HG03280 (cell line): ENCODE data around the gene CLASRP.
A peak's percentile ranks its signal among the peaks of the same experiment; 100 is the strongest.
"Not testable (repeated sequence)": the region's sequence is repeated elsewhere in the genome, so short reads cannot be mapped to it uniquely, and the experiment has no call there.

Source experiments
- ATAC-seq: cut with Tn5 transposase; IDR thresholded peaks from one replicate; pipeline ENCODE4 v1.9.1; 2021; ENCODE audit warnings: mild to moderate bottlenecking, moderate library complexity; ENCODE audit not compliant: unreplicated experiment

CLASRP gene

DNA sequence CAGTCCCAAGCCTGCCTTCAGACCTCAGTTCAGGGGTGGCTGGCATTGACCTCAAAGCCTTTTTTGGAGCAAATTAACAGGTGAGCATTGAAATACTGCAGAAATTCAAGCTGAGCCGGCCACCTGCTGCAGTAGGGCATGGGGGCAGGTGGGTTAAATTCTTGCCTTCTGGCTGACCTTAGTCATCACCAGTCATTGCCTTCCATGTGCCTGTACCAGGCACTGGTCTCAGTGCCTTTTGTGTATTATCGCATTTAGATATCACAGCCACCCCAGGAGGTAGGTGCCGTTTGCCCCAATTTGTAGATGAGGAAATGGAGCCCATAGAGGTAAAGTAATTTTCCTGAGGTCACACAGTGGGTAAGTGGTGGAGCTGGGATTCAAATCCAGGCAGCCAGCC, 61.4 kb downstream of the CLASRP start:
- no peak for ATAC-seq

DNA sequence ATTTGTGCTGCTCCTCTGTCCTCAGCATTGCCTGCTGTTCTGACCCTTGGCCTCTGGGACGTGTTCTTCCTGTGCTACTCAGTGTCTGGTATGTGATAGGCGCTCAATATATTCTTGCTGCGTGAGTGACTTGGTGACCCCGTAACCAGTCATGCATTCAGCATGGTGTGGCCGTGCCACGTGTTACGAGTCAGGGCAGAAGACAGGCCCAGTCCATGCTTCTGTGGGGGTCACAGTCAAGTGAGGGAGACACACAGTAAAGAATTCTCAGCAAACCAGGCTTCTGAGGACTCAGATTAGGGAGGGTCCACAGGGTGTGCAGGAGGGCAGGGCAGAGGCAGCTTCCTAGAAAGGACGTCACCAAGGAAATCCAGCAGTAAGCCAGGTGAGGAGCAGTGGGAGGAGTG, 62.0 kb downstream of the CLASRP start:
- no peak for ATAC-seq

DNA sequence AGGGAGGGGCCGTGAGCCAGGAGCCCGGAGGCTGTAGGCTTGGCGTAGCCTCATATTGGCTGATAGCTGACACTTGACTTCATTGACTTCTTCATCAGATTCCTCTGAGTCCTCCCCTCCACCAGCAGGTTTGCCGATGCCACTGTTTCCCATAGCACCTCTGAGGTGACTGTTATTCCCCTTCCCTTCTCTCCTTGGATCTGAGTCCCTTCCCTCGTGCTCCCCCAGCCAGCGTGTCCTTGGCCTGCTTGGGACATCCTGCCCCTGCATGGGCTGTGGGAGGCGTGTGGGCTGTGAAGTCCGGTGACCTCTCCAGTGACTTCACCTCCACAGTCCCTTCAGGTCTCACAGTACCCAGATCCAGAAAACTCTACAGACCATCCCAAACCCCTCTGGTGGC, 63.0 kb downstream of the CLASRP start:
- no peak for ATAC-seq

DNA sequence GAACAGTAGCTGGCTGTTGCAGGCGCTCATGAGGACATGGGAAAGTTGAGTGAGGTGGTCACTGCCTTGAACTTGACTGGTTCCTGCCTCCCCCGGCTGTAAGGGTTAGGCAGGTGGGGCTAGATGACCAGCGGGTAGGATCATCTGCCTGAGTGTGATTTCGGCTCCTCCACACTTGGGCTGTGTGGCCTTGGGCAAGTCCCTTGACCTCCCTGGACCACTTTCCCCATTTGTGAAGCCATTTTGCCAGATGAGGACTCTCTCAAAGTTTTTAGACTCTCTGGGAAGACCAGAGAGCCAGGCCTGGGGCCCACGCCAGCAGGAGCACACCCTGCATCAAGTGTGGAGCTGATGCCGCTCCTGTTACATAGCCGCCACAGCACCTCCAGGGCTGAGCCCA, 63.6 kb downstream of the CLASRP start:
- ATAC-seq, result no peak

DNA sequence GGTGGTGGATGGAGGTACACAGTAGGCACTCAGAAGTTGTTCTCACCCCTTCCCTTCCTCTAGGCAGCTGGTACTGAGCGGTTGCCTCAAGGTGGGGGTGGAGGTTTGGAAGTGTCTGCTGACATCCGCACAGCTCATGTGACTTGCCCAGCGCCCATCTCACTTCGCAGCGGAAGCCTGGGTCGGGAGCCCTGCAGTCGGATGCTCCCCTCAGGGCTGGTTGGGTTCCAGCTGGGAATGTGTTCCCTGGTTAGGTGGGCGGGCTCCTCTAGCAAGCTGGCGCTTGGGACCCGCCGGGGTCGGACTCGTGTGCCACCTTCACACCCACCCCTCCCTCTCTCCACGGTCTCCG, 64.3 kb downstream of the CLASRP start:
- no peak for ATAC-seq

DNA sequence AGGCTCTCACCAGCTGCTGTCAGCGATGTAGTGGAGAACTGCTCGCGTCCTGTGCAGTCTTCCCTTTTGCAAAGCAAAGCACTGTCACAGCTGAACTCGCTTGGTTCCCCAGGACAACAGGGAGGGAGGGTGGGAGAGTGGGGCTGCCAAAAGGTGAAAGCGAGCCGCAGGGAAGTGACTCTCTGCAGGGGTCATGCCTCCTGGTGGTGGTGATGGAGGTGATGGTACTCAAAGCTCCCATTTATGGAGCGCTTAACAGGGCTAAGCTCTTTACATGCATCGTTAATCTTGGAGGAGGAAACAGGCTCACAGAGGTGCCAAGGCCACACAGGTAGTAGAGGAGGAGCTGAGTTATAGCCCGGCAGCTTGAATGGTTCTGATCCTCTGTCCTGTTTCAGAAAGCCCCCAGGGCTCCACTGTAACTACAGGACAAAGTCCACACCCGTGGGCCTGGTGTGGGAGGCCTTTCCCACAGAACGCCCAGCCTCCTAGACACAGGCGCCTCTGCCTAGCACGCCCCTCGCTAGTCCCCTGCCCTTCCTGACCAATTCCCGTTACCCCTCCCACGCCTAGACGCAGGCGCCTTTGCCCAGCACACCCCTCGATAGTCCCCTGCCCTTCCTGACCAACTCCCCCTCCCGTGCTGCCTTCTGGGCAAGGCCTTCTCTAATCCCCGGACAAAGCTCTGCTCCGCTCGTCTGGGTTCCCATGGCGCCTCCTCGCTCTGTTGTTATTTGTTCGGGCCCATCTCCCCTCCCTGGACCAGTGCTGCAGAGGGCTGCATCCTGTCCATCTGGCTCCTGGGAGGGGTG, 64.9 kb downstream of the CLASRP start:
- no peak for ATAC-seq

DNA sequence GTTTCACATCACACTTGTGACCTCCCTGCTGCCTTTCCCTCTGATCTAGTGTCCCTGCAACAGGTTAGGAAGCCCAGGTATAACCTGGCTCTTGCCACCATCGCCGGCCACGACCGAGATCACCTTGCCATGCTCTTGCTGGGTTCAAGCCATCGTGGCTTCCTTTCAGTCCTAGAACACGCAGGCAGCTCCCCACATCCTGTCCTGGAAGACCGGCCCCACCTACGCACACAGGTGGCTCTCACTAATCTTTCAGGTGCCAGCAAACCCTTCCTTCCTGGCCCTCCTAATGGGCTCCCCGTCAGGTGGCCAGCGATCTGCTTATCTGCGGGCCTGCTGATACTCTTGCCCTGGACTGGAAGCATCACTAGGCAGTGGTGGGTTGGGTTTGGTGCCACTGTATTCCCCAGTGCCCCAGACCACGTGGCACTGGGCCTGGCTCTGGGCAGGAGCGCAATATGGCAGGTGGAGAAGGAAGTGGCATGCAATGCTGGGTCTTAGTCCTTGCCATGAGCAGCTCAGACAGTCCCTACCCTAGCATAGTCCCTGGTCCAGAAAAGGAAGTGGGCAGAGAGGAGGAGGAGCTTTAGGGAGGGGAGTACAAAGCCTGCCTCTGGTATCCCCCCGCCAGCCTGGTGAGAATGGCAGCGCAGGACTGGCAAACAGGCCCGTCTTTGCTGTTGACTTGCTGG, 66.0 kb downstream of the CLASRP start:
- ATAC-seq, result no peak

DNA sequence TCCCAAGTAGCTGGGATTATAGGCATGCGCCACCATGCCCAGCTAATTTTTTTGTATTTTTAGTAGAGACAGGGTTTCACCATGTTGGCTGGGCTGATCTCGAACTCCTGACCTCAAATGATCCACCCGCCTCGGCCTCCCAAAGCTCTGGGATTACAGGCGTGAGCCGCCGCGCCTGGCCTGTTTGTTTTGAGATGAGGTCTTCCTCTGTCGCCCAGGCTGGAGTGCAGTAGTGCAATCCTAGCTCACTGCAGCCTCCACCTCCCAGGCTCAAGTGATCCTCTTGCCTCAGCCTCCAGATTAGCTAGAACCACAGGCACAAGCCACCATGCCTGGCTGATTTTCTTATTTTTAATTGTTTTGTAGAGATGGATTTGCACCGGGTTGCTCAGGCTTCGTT, 67.5 kb downstream of the CLASRP start:
- not testable (repeated sequence) for ATAC-seq

DNA sequence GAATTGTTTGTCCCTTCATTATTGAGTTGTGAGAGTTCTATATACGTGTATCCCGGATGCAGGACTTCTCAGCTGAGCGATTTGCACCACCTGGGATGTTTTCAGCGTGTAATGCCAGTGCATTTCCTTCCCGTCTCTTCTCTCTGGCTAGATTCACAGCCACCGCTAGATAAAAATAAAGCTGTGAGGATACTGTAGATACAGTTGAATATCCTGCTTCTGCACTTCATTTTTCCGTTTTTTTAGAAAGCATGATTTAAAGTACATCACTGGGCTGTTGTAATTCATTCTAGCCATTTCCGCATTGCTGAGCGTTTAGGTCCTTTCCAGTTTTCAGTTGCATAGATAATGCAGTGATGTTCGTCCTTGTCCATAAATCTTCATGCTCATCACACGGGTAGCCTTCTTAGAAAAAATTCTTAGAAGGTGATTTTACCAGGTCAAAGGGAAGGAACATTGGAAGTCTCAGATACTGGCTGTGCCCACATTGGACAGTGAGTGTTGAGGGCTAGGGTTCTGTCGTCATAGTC, 68.8 kb downstream of the CLASRP start:
- ATAC-seq, result no peak

DNA sequence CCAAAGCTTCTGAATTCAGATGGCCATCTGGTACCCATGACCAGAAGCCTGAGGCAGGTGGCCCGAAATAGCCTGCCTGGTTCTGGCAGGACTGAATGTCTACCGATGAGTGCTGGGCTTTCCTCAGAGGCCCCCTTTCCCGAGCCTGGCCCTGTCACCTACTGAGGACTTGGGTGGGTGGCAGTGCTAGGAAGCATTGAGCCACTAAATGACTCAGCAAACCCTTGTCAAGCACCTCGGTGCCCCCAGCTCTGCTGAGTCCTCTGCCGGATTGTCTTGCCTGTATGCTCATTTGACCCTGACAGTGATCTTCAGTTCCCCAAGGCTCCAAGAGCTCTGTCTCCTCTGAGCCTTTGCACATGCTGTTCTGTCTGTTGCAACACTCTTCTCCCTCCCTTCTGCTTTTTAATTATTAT, 72.0 kb downstream of the CLASRP start:
- no peak for ATAC-seq

DNA sequence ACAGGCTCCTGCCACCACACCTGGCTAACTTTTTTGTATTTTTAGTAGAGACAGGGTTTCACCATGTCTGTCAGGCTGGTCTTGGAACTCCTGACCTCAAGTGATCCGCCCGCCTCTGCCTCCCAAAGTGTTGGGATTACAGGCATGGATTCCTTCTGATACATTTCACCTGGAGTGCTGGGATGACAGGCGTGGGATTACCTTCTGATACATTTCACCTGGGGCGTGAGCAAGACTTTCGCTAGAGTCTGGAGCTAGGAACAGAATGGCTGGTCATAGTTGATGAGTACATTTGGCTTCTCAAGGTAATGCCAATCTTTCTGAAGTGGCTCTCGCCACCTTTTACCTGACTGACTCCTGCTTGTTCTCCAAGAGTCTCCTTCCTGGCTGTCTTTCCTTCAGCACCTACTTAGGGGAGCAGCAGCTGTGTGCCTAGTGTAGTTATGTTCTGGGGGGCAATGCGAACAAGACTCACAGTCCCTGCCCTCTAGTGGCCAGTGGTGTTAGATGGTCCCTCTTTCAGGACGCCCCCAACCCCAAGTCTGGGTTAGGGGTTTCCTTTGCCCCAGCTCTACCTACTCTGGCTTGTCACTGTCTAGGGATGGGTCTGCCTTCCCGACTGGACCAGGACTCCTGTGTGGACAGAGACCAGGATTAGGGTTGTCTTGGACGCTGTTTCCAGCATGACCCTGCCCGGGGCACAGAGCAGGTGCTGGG, 73.4 kb downstream of the CLASRP start:
- ATAC-seq, result no peak

DNA sequence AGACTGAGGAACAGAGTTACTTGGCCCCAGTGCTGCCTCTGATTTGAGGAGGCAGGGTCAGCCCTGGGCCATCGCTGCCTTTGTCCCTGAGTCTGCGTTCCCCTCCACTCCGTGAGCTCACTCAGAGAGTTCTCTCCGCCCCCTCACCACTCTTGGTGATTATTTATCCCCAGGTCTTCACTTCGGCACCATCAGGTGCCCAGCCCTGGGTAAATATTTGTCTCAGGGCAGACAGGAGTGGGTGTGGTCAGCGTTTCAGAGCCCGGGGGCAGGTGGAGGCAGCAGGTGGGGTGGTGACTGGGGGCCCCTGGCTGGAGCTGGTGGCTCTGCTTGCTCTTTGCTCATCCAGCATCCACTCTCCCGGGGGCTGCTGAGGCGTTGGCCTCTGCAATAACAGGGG, 74.8 kb downstream of the CLASRP start:
- ATAC-seq, result no peak

DNA sequence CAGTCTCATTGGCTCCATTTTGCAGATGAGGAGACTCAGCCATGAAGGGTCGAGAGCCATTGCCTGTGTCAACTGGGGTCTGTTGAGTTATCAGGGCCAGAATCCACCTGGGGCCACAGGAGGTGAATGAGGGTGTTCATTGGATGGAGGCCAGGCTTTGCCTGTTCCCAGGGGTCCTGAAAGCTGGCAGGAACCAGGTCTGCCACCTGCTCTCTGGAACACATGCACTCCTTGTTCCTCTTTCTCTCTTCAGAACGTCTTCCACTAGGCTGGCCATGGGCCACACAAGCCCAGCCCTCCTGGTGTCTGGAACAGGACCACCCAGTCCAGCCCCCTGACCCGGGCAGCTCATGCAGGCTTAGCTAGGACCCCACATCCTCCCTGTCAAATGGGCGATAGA, 75.3 kb downstream of the CLASRP start:
- ATAC-seq, result no peak

DNA sequence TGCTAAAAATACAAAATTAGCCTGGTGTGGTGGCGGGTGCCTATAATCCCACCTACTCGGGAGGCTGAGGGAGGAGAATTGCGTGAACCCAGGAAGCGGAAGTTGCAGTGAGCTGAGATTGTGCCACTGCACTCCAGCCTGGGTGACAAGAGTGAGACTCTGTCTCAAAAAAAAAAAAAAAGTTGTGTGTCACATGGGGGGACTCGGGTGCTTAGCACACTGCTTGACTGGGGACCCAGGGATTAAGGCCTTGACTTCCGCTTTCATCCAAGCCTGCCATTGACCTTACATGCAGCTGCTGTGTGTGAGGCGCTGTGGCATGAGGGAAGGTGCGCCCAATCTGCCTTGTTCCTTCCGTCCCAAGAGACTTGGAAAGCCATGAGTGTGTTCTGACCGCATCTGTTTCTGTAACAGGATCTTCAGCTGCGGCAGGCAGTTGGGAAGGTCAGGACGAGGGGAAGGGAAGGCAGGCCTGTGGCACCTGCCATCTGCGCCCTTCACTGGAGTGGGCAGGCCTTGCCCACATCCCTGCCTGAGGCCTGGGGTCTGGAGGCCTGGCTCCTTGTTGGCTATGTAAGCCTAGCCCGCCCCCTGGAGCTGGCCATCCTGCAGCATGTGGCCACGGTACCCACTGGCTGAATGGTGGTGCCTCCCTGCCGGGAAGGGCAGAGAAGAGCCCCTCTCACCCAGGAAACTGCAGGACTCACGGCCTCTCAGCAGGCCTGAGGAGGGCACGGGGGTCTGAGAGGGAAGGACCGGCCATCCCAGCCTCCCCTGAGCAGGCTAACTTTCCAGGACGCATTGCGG, 77.2 kb downstream of the CLASRP start:
- no peak for ATAC-seq

DNA sequence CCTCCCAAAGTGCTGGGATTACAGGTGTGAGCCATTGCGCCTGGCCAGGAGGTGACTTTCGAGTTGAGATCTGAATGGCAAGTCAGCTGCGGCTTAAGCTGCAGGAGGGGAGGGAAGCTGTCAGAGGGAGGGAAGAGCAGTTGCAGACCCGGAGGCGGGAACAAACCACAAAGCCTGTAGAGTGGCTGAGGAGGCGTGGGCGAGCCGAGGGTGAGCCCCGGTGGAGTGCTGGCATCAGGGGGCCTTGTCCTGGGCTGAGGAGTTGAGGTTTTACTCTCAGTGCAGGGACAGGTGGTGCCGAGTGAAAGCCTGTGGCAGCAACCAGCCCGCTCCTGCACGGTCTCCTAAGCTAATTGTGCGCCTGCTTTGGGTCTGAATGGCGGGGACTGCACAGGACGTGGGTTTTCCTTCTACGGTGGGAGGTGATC, 78.3 kb downstream of the CLASRP start:
- ATAC-seq, result no peak

DNA sequence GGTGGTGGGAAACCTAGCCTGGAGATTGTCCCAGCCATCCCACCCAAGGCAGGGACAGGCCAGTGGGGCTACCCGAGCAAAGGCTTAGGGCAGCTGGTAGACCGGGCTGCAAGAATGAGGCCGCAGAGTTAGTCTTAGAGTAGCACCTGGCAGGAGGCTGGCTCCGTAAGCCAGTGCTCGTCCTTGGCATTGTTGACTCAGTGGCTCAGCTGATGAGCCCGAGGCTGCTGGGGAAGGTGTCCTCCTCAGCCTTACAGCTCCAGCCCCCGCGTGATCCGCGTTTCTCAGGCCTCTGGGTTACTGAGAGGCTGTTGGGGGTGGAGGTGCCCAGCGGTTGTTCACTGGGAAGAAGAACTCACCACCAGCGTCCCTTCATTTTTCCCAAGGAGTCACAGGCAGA, 78.8 kb downstream of the CLASRP start:
- ATAC-seq, result no peak

DNA sequence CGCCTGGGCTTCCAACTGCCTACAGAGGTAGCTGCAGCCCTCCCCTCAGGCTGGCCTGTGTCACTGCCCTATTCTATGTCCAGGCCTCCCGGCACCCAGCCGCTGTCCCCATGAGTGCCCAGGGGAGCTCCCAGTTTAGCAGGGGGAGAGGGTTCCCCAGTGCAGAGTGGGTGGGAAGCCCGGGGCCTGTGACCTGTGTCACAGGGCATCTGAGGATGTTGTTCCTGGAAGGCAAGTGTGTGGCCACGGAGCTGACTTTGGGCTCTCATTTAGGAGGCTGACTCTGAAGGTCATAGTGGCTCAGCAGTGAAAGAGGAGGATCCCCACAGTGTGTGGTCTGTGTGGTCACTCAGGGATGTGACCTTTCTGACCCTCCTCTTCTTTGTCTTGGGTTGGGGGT, 79.3 kb downstream of the CLASRP start:
- no peak for ATAC-seq

DNA sequence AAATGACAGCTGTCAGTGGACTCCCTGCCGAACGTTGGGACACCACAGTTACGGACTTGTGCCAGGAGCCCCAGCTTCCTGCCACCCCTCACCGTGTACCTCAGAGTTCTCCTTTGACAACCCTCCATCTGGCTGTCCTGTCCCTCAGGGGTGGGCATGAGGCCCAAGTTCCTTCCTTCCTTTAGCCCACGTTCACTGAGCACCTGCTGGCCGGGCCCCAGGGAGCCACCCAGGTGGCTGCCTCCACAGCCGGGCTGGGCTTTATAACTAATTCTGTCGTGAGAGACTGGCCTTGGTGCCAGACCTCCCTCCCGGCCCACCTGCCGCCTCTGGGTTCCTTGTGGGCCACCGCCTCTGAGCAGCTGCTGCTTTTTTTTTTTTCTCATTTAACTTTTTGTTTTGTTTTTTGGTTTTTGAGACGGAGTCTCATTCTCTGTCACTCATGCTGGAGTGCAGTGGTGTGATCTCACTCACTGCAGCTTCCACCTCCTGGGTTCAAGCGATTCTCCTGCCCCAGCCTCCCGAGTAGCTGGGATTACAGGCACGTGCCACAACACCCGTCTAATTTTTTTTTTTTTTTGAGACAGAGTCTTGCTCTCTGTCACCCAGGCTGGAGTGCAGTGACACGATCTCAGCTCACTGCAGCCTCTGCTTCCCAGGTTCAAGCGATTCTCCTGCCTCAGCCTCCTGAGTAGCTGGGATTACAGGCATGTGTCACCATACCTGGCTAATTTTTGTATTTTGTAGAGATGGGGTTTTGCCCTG, 79.9 kb downstream of the CLASRP start:
- ATAC-seq, result peak; percentile 45

DNA sequence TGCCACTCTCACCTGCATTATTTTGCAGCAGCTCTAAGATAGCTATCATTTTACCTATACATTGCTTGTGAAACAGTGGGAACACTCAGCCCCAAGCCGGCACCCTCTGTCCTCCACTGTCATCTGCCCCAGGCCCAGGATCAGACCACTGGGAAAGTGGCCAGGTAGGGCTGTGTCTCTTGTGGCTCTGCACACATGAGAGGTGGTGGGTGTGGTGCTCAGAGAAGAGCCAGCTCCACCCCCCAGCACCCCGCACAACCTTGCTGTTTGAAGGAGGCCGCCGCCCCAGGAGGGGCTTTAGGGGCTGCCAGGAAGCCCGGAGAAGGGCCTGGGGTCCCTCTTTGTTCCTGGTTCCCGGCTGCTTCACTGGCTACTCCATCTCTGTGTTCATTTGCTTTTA, 80.7 kb downstream of the CLASRP start:
- ATAC-seq, result no peak
